Osteoblast (primary cell): ENCODE measurements around the gene RSPH9. TPM values are rescaled to one million over a fixed set of nuclear protein-coding genes. Genes with fewer than 3 reads are reported as not detected.

ENCODE experiments used
- DNase-seq: peaks from one replicate; pipeline ENCODE4 v3.0.0; 2011; ENCODE audit warnings: low spot score, mixed read lengths; ENCODE audit not compliant: insufficient read length; ENCODE audit errors: missing footprints
- H2AFZ ChIP-seq: 2 replicates; pipeline ENCODE4 v1.6.0; 2011; ENCODE audit warnings: mild to moderate bottlenecking, low read length
- H3K27ac ChIP-seq: 2 replicates; pipeline ENCODE4 v1.5.1; 2011; ENCODE audit warnings: mild to moderate bottlenecking, low read depth, low read length, moderate library complexity
- H3K27me3 ChIP-seq: 2 replicates; pipeline ENCODE4 v1.6.0; 2012; ENCODE audit warnings: mild to moderate bottlenecking, control low read depth, inconsistent platforms, low read length, moderate library complexity; ENCODE audit not compliant: insufficient read depth
- H3K36me3 ChIP-seq: 2 replicates; pipeline ENCODE4 v1.5.1; 2011; ENCODE audit warnings: mild to moderate bottlenecking, low read length, control low read depth, moderate library complexity; ENCODE audit not compliant: insufficient read depth
- H3K4me1 ChIP-seq: 2 replicates; pipeline ENCODE4 v1.5.1; 2011; ENCODE audit warnings: mild to moderate bottlenecking, low read length, control low read depth, moderate library complexity; ENCODE audit not compliant: insufficient read depth
- H3K4me2 ChIP-seq: 2 replicates; pipeline ENCODE4 v1.6.0; 2011; ENCODE audit warnings: mild to moderate bottlenecking, low read length; ENCODE audit not compliant: insufficient read depth
- H3K4me3 ChIP-seq: fragments of 200-600 bp; sonication (generic); 3 replicates; pipeline ENCODE4 v1.5.1; 2012; ENCODE audit warnings: mild to moderate bottlenecking, low read length, inconsistent platforms; ENCODE audit not compliant: insufficient read depth
- H3K79me2 ChIP-seq: 2 replicates; pipeline ENCODE4 v1.6.0; 2012; ENCODE audit warnings: mild to moderate bottlenecking, low read length, control low read depth, inconsistent platforms; ENCODE audit not compliant: insufficient read depth
- H3K9me3 ChIP-seq: 2 replicates; pipeline ENCODE4 v1.5.1; 2011; ENCODE audit warnings: low read depth, low read length, control low read depth
- H4K20me1 ChIP-seq: 2 replicates; pipeline ENCODE4 v1.6.0; 2012; ENCODE audit warnings: mild to moderate bottlenecking, low read length, control low read depth; ENCODE audit not compliant: insufficient read depth
- CTCF ChIP-seq: IDR thresholded peaks from 2 replicates; pipeline ENCODE4 v1.5.1; 2011; ENCODE audit warnings: mild to moderate bottlenecking, low read depth, low read length, moderate library complexity; ENCODE audit errors: extremely low read depth
- total RNA-seq: library from RNA; depleted of rRNA; stranded (reverse); fragments of >200 nt; gene quantifications from 2 replicates; pipeline ENCODE4 v1.2.3, GENCODE V29; 2012

The RSPH9 gene
- total RNA-seq, 1 donor = 0.36 TPM

- no peak for TF ChIP-seq CTCF
- Histone ChIP-seq H3K4me3 (peak within 1 kb of the TSS; percentile 79), H3K36me3 (peaks cover 23% of the 10 kb centered on the region), H3K9me3 (no peaks in the 10 kb centered on the region), H2AFZ (peak within 1 kb of the TSS; percentile 96), H3K27me3 (no peaks in the 10 kb centered on the region), H3K4me2 (peak within 1 kb of the TSS; percentile 94), H3K27ac (peak within 1 kb of the TSS; percentile 66), H3K4me1 (peaks cover 7% of the 10 kb centered on the region), H3K79me2 (peaks cover 48% of the 10 kb centered on the region), H4K20me1 (peaks cover 16% of the 10 kb centered on the region)
- DNase-seq = peak; percentile 91
Measured at GRCh38 chr6:43635387-43636307, 9.2 kb upstream of the RSPH9 start, which contains the start of gene MAD2L1BP. MAD2L1BP (plus strand) TSS chr6:43635840; CDS start chr6:43635876, 36 bp downstream.

DNA sequence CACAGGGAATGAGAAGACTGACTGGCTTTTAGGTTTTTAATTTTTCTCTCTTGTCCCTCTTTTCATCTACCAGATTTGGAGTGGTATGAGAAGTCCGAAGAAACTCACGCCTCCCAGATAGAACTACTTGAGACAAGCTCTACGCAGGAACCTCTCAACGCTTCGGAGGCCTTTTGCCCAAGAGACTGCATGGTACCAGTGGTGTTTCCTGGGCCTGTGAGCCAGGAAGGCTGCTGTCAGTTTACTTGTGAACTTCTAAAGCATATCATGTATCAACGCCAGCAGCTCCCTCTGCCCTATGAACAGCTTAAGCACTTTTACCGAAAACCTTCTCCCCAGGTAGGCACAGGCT lies 8.6 kb upstream of the RSPH9 start:
- no peak for TF ChIP-seq CTCF
- Histone ChIP-seq H3K4me3 (peak overlapping the region; percentile 79), H3K4me1 (peaks cover 7% of the 10 kb centered on the region), H3K27me3 (no peaks in the 10 kb centered on the region), H4K20me1 (peaks cover 19% of the 10 kb centered on the region), H3K79me2 (peaks cover 48% of the 10 kb centered on the region), H3K27ac (peak overlapping the region; percentile 66), H2AFZ (peak overlapping the region; percentile 96), H3K4me2 (peak overlapping the region; percentile 94), H3K9me3 (no peaks in the 10 kb centered on the region), H3K36me3 (peaks cover 27% of the 10 kb centered on the region)
- DNase-seq = no peak

DNA sequence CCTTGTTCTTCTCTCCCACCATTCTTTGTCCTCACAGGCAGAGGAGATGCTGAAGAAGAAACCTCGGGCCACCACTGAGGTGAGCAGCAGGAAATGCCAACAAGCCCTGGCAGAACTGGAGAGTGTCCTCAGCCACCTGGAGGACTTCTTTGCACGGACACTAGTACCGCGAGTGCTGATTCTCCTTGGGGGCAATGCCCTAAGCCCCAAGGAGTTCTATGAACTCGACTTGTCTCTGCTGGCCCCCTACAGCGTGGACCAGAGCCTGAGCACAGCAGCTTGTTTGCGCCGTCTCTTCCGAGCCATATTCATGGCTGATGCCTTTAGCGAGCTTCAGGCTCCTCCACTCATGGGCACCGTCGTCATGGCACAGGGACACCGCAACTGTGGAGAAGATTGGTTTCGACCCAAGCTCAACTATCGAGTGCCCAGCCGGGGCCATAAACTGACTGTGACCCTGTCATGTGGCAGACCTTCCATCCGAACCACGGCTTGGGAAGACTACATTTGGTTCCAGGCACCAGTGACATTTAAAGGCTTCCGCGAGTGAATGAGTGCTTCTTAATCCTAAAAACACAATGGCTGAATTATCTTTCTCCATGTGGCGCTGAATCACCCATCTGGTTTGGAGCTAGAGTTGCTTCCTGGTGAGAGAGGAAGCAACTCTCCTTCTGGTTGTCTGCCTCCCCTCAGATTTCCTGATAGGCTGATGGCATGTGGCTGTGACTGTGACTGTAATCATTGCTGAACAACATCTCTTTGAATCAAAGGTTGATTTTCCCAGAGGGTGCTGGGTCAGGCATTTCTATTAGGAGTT lies 4.6 kb upstream of the RSPH9 start:
- Histone ChIP-seq H3K79me2 (peaks cover 50% of the 10 kb centered on the region), H3K4me2 (no peak overlapping the region), H3K4me1 (peaks cover 7% of the 10 kb centered on the region), H3K4me3 (no peak overlapping the region), H2AFZ (no peak overlapping the region), H3K27ac (no peak overlapping the region), H3K36me3 (peaks cover 32% of the 10 kb centered on the region), H4K20me1 (peaks cover 22% of the 10 kb centered on the region), H3K9me3 (no peaks in the 10 kb centered on the region), H3K27me3 (no peaks in the 10 kb centered on the region)
- no peak for DNase-seq
- no peak for TF ChIP-seq CTCF

- Histone ChIP-seq H3K27ac (no peak overlapping the region), H3K4me1 (no peaks in the 10 kb centered on the region), H4K20me1 (peaks cover 6% of the 10 kb centered on the region), H3K27me3 (no peaks in the 10 kb centered on the region), H3K4me2 (peak overlapping the region; percentile 77), H3K4me3 (peak overlapping the region; percentile 72), H3K9me3 (no peaks in the 10 kb centered on the region), H3K79me2 (peaks cover 3% of the 10 kb centered on the region), H2AFZ (peak overlapping the region; percentile 86), H3K36me3 (peaks cover 9% of the 10 kb centered on the region)
- TF ChIP-seq CTCF = no peak
- no peak for DNase-seq
Measured at GRCh38 chr6:43645613-43645964, 753 bp downstream of the RSPH9 start.
